Nephron progenitor cell (in vitro differentiated cells): ENCODE results near the gene GRIN1.

Experiments
- DNase-seq: peaks from one replicate; pipeline ENCODE4 v3.0.0; 2021
- H3K27ac Mint-ChIP-seq: 2 replicates; pipeline ENCODE4 v1.8.0; 2021; ENCODE audit warnings: mild to moderate bottlenecking, moderate library complexity, mixed read lengths
- H3K27me3 Mint-ChIP-seq: 2 replicates; pipeline ENCODE4 v1.8.0; 2021; ENCODE audit warnings: mild to moderate bottlenecking, low read depth, mixed read lengths; ENCODE audit not compliant: poor library complexity
- H3K36me3 Mint-ChIP-seq: 2 replicates; pipeline ENCODE4 v1.8.0; 2021; ENCODE audit warnings: low read depth, mixed read lengths
- H3K4me1 Mint-ChIP-seq: 2 replicates; pipeline ENCODE4 v1.8.0; 2021; ENCODE audit warnings: mixed read lengths
- H3K4me3 Mint-ChIP-seq: 2 replicates; pipeline ENCODE4 v1.8.0; 2021; ENCODE audit warnings: mild to moderate bottlenecking, moderate library complexity, mixed read lengths
- H3K9me3 Mint-ChIP-seq: 2 replicates; pipeline ENCODE4 v1.8.0; 2021; ENCODE audit warnings: mild to moderate bottlenecking, moderate library complexity, mixed read lengths
- TF ChIP-seq, protein P1 (sequence below): fragments of 200-600 bp; sonication (generic); IDR thresholded peaks from 2 replicates; pipeline ENCODE4 v1.5.0; 2021; ENCODE audit warnings: antibody characterized with exemption

GRIN1 gene

DNA sequence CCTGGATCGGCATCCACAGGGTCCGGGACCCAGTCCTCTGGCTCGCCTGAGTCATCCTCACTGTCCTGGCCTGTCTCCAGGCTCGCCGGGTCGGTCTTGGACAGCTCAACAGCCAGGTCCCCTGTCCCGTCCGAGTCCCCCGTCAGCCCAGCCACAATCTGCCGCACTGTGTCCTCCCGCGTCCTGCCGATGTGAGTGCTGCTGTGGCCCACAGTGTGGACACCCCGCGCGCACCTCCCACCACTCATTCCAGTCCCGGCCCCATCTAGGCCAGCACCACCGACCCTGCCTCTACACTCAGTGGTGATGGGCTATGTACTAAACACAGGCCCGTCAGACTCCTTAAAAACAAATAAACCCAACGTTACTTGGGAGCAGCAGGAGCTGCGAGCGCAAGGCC is 42.7 kb downstream of the GRIN1 start:
- H3K27me3 Mint-ChIP-seq, result peaks cover 4% of the 10 kb centered on the region
- H3K4me1 Mint-ChIP-seq, result peaks cover 4% of the 10 kb centered on the region
- H3K36me3 Mint-ChIP-seq, result peaks cover 15% of the 10 kb centered on the region
- DNase-seq, result no peak
- H3K4me3 Mint-ChIP-seq, result no peak overlapping the region
- H3K27ac Mint-ChIP-seq, result no peak overlapping the region
- no peaks in the 10 kb centered on the region for H3K9me3 Mint-ChIP-seq
- TF ChIP-seq, protein P1, sequence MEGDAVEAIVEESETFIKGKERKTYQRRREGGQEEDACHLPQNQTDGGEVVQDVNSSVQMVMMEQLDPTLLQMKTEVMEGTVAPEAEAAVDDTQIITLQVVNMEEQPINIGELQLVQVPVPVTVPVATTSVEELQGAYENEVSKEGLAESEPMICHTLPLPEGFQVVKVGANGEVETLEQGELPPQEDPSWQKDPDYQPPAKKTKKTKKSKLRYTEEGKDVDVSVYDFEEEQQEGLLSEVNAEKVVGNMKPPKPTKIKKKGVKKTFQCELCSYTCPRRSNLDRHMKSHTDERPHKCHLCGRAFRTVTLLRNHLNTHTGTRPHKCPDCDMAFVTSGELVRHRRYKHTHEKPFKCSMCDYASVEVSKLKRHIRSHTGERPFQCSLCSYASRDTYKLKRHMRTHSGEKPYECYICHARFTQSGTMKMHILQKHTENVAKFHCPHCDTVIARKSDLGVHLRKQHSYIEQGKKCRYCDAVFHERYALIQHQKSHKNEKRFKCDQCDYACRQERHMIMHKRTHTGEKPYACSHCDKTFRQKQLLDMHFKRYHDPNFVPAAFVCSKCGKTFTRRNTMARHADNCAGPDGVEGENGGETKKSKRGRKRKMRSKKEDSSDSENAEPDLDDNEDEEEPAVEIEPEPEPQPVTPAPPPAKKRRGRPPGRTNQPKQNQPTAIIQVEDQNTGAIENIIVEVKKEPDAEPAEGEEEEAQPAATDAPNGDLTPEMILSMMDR, result no peak

DNA sequence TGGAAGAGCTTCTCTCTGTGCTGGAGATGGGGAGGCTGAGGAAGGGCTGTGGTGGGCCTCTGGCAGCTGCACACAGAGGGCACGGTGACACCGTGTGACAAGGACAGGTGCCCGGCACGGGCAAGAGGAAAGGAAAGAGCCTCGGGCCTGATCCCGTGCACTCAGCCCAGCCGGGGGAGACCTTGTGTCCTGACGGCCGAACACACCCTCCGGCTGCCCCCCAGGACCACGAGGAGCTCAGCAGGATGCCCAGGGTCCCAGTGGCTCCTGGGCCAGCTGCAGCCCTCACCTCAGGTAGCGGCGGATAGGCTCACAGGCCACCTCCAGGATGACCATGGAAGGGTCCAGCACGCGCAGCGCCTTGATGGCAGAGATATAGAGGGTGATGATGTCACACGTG is 43.9 kb downstream of the GRIN1 start:
- H3K4me3 Mint-ChIP-seq, result no peak overlapping the region
- DNase-seq, result no peak
- TF ChIP-seq, protein P1, result no peak
- H3K4me1 Mint-ChIP-seq, result peaks cover 15% of the 10 kb centered on the region
- H3K27ac Mint-ChIP-seq, result no peak overlapping the region
- H3K36me3 Mint-ChIP-seq, result peaks cover 10% of the 10 kb centered on the region
- no peaks in the 10 kb centered on the region for H3K27me3 Mint-ChIP-seq
- no peaks in the 10 kb centered on the region for H3K9me3 Mint-ChIP-seq

DNA sequence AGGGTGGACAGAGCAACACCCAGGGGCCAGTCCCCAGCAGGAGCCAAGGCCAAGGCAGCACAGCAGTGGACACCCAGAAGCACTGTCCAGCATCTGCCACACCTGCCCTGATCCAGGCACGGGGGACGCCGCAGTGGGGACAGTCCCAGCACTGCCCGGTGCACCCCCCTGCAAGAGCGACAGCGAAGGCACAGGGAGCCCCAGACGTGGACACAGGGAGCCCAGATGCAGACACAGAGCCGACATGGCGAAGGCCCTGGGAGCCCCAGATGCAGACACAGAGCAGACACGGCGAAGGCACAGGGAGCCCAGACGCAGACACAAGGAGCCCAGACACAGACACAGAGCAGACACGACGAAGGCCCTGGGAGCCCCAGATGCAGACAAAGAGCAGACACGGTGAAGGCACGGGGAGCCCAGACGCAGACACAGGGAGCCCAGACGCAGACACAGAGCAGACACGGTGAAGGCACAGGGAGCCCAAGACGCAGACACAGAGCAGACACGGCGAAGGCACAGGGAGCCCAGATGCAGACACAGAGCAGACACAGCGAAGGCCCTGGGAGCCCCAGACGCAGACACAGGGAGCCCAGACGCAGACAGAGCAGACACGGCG is 45.1 kb downstream of the GRIN1 start:
- H3K27me3 Mint-ChIP-seq, result no peaks in the 10 kb centered on the region
- TF ChIP-seq, protein P1, result no peak
- no peak overlapping the region for H3K27ac Mint-ChIP-seq
- H3K36me3 Mint-ChIP-seq, result peaks cover 10% of the 10 kb centered on the region
- H3K4me3 Mint-ChIP-seq, result no peak overlapping the region
- DNase-seq, result no peak
- no peaks in the 10 kb centered on the region for H3K9me3 Mint-ChIP-seq
- peaks cover 19% of the 10 kb centered on the region for H3K4me1 Mint-ChIP-seq

DNA sequence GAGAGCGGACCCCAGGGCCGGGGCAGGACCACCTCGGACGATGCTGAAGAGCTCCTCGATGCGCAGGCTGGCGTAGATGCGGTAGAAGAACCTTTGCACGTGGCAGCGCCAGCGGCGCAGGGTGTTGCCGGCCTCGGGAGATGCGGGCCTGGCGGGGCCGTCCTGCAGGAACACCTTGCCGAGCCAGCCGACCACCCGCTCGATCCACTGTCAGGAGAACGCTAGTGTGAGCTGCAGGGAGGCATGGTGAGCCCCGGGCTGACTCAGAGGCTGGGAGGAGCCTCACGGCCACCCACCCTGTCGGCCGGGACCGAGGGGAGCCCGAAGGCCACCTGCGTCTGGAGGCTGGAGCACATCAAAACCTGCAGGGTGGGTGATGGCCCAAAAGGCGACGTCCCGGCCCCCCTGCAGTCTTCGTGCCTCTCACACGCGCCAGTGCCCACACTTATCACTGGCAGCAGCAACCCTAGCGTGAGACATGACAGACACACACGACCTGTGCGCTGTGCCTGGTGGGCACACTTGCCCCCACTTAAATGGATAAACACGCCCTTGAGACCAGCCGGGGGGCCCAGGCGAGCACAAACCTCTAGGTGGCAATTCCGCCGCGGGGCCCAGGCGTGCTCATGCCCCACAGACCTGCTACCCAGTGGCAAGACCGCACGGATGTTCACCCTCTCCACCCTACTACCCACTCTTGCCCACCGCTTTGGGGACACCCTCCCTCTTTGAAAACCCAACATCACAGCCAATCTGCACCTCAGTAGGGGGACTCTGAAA is 46.1 kb downstream of the GRIN1 start:
- Mint-ChIP-seq H3K36me3 (peaks cover 10% of the 10 kb centered on the region), H3K27me3 (no peaks in the 10 kb centered on the region), H3K9me3 (no peaks in the 10 kb centered on the region), H3K27ac (no peak overlapping the region), H3K4me3 (no peak overlapping the region), H3K4me1 (peaks cover 27% of the 10 kb centered on the region)
- no peak for DNase-seq
- TF ChIP-seq, protein P1, result no peak

DNA sequence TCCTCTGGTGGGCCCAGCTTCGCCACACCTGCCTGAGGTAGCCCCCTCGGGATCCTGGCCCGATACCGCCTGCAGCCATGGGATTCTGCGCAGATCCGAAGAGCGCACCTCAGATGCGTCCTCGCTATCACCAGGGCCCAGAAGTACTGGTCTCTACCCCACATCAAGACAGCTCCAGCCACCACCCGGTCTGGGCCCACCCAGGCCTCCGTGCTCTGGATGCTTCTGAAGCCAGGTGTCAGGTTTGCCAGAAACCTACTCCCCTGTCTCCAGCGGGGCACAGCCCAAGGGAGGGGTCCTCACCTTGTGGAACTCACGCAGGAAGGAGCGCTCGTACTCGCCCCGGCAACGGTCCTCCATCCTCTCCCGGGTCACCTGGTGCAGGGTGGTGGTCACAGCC is 47.0 kb downstream of the GRIN1 start:
- Mint-ChIP-seq H3K9me3 (no peaks in the 10 kb centered on the region), H3K4me1 (peaks cover 33% of the 10 kb centered on the region), H3K27ac (no peak overlapping the region), H3K4me3 (no peak overlapping the region), H3K36me3 (peaks cover 13% of the 10 kb centered on the region), H3K27me3 (no peaks in the 10 kb centered on the region)
- TF ChIP-seq, protein P1, result no peak
- DNase-seq, result no peak

DNA sequence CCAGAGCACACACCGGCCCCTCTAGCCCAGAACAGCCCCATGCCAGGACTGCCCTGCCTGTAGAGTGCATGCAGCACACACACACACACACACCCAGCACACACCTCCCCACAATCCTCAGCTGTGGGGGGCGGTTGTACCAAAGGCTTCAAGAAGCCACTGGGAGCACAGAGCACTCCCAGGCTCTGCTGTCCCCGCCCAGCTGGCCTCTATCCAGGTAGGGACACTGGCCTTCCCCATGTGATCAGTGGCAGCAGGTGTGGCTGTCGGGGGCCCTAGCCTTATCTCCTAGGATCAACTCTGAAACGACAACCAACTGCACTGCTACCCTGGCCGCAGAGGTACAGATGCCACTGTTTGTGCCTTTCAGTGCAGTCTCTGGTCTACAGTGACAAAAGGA is 47.4 kb downstream of the GRIN1 start:
- no peaks in the 10 kb centered on the region for H3K27me3 Mint-ChIP-seq
- TF ChIP-seq, protein P1, result no peak
- no peak overlapping the region for H3K27ac Mint-ChIP-seq
- peaks cover 14% of the 10 kb centered on the region for H3K36me3 Mint-ChIP-seq
- H3K9me3 Mint-ChIP-seq, result no peaks in the 10 kb centered on the region
- DNase-seq, result no peak
- H3K4me1 Mint-ChIP-seq, result peaks cover 33% of the 10 kb centered on the region
- peak overlapping the region; percentile 93 for H3K4me3 Mint-ChIP-seq
